Mesendoderm (in vitro differentiated cells): ENCODE data around the gene ACADL.
A peak's percentile ranks its signal among the peaks of the same experiment; 100 is the strongest.

ENCODE experiments used
- DNase-seq: peaks from one replicate; pipeline ENCODE4 v3.0.0; 2013
- H2AK5ac ChIP-seq: 2 replicates; pipeline ENCODE4 v1.6.1; 2013; ENCODE audit warnings: low read length, inconsistent platforms
- H2BK120ac ChIP-seq: 2 replicates; pipeline ENCODE4 v1.6.1; 2013; ENCODE audit warnings: low read depth, mild to moderate bottlenecking, low read length, moderate library complexity, mixed read lengths
- H2BK15ac ChIP-seq: replicated peaks from 2 replicates; pipeline ENCODE4 v1.6.1; 2013; ENCODE audit warnings: low read depth, mild to moderate bottlenecking, moderate library complexity
- H2BK5ac ChIP-seq: 2 replicates; pipeline ENCODE4 v1.6.1; 2013; ENCODE audit warnings: low read length, inconsistent platforms
- H3K18ac ChIP-seq: 2 replicates; pipeline ENCODE4 v1.6.1; 2013; ENCODE audit warnings: mild to moderate bottlenecking, low read length, mixed read lengths
- H3K23ac ChIP-seq: one replicate; pipeline ENCODE4 v1.6.1; 2013; ENCODE audit warnings: low read length
- H3K27ac ChIP-seq: 2 replicates; pipeline ENCODE4 v1.5.1; 2013; ENCODE audit warnings: low read depth, mild to moderate bottlenecking, inconsistent platforms, low read length, moderate library complexity
- H3K27me3 ChIP-seq: 2 replicates; pipeline ENCODE4 v1.6.1; 2013; ENCODE audit warnings: low read length, control low read depth, mild to moderate bottlenecking, inconsistent platforms; ENCODE audit not compliant: insufficient read depth, poor library complexity
- H3K36me3 ChIP-seq: 2 replicates; pipeline ENCODE4 v1.6.1; 2013; ENCODE audit warnings: low read length, inconsistent platforms; ENCODE audit not compliant: control insufficient read depth, insufficient read depth
- H3K4ac ChIP-seq: one replicate; pipeline ENCODE4 v1.6.1; 2013; ENCODE audit warnings: low read depth, mild to moderate bottlenecking, low read length, moderate library complexity
- H3K4me1 ChIP-seq: 2 replicates; pipeline ENCODE4 v1.6.1; 2013; ENCODE audit warnings: low read depth, low read length, inconsistent platforms; ENCODE audit not compliant: control insufficient read depth
- H3K4me2 ChIP-seq: 2 replicates; pipeline ENCODE4 v1.6.1; 2013; ENCODE audit warnings: low read length
- H3K4me3 ChIP-seq: 2 replicates; pipeline ENCODE4 v1.5.1; 2013; ENCODE audit warnings: mild to moderate bottlenecking, low read length
- H3K56ac ChIP-seq: one replicate; pipeline ENCODE4 v1.6.1; 2013; ENCODE audit warnings: low read length
- H3K79me1 ChIP-seq: 2 replicates; pipeline ENCODE4 v1.6.1; 2013; ENCODE audit warnings: low read length, inconsistent platforms
- H3K79me2 ChIP-seq: 2 replicates; pipeline ENCODE4 v1.6.1; 2013; ENCODE audit warnings: mild to moderate bottlenecking, low read length; ENCODE audit not compliant: control insufficient read depth, insufficient read depth
- H3K9ac ChIP-seq: 2 replicates; pipeline ENCODE4 v1.6.1; 2013; ENCODE audit warnings: low read length, inconsistent platforms
- H4K5ac ChIP-seq: one replicate; pipeline ENCODE4 v1.6.1; 2013; ENCODE audit warnings: low read length
- H4K8ac ChIP-seq: one replicate; pipeline ENCODE4 v1.6.1; 2013; ENCODE audit warnings: low read depth, mild to moderate bottlenecking, control low read depth, low read length, moderate library complexity
- whole genome bisulfite sequencing: extraction: QIAGEN DNeasy Blood & Tissue Kit; methylation state at CpG from one replicate; pipeline ENCODE4 v1.1.7; 2013; ENCODE audit warnings: low lambda C conversion rate, missing lambda C conversion rate; ENCODE audit not compliant: insufficient coverage; ENCODE audit errors: extremely low coverage; 5-methylcytosine and 5-hydroxymethylcytosine counted together

Gene ACADL

DNA sequence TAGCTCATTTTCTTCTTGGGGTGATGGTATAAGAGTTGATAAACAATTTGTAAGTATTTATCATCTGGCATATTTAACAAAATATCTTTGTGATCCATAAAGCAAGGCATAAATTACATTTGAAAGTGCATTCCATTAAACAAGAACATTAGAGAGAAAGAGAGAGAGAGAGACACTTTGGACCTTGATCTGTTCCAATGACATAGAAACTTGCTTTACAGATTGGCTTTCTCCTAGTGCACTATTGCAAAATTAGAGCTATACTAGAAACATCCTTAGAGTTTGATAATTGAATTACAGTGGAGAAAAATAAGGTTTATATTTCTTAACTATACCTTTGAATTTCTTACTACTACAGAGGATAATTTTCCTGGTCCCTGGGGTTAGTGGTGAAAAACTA is 5.7 kb upstream of the ACADL start:
- Histone ChIP-seq H3K27ac (no peak overlapping the region), H3K79me2 (no peaks in the 10 kb centered on the region), H2AK5ac (no peak overlapping the region), H2BK15ac (no peak overlapping the region), H3K56ac (no peak overlapping the region), H4K8ac (no peak overlapping the region), H3K9ac (no peak overlapping the region), H2BK120ac (no peak overlapping the region), H3K4me1 (peaks cover 5% of the 10 kb centered on the region), H2BK5ac (no peak overlapping the region), H3K27me3 (no peaks in the 10 kb centered on the region), H3K18ac (no peak overlapping the region), H3K4me3 (no peak overlapping the region), H3K4ac (no peak overlapping the region), H3K4me2 (no peak overlapping the region), H4K5ac (no peak overlapping the region), H3K79me1 (no peaks in the 10 kb centered on the region), H3K36me3 (no peaks in the 10 kb centered on the region), H3K23ac (no peak overlapping the region)
- DNase-seq, result no peak

GRCh38 chr2:210230518-210230917 is 5.3 kb upstream of the ACADL start:
- no peaks in the 10 kb centered on the region for H3K79me1 ChIP-seq
- no peak overlapping the region for H4K5ac ChIP-seq
- H3K36me3 ChIP-seq, result no peaks in the 10 kb centered on the region
- no peak overlapping the region for H2BK120ac ChIP-seq
- H3K9ac ChIP-seq, result no peak overlapping the region
- H3K79me2 ChIP-seq, result no peaks in the 10 kb centered on the region
- no peak overlapping the region for H3K18ac ChIP-seq
- H3K27ac ChIP-seq, result no peak overlapping the region
- H2BK5ac ChIP-seq, result no peak overlapping the region
- no peak overlapping the region for H3K4me2 ChIP-seq
- no peak overlapping the region for H3K56ac ChIP-seq
- H4K8ac ChIP-seq, result no peak overlapping the region
- no peak overlapping the region for H3K4ac ChIP-seq
- peak; percentile 27 for DNase-seq
- peaks cover 5% of the 10 kb centered on the region for H3K4me1 ChIP-seq
- no peak overlapping the region for H2AK5ac ChIP-seq
- no peak overlapping the region for H2BK15ac ChIP-seq
- H3K4me3 ChIP-seq, result no peak overlapping the region
- WGBS, result no CpG with 5 or more reads among the region's 2 CpGs
- H3K27me3 ChIP-seq, result no peaks in the 10 kb centered on the region
- H3K23ac ChIP-seq, result no peak overlapping the region

DNA sequence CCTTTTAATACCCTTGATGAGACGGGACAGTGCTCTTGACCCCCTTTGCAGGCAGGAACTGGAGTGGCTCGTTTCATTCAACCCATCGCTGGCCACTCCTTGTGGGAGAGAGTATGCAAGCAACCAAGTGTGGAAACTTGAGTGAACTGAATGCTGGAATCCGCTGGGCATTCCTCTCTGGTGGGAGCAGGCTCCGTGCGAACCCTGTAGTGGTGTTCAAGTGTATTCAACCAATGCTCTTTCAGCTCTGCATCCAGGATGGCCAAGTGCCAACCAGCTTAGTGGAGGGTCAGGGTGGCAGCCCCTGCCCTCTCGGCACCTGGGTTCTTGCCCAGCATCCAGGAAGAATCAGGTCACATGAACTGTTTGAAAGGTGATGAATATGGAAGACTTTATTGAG is 3.3 kb upstream of the ACADL start:
- H3K4me3 ChIP-seq, result no peak overlapping the region
- DNase-seq, result no peak
- H4K8ac ChIP-seq, result no peak overlapping the region
- WGBS, result no CpG with 5 or more reads among the region's 7 CpGs
- H2BK5ac ChIP-seq, result no peak overlapping the region
- no peak overlapping the region for H4K5ac ChIP-seq
- no peak overlapping the region for H3K4me2 ChIP-seq
- H2BK120ac ChIP-seq, result no peak overlapping the region
- no peak overlapping the region for H2BK15ac ChIP-seq
- H2AK5ac ChIP-seq, result no peak overlapping the region
- H3K36me3 ChIP-seq, result no peaks in the 10 kb centered on the region
- H3K23ac ChIP-seq, result no peak overlapping the region
- no peaks in the 10 kb centered on the region for H3K79me1 ChIP-seq
- H3K4me1 ChIP-seq, result peaks cover 5% of the 10 kb centered on the region
- no peak overlapping the region for H3K18ac ChIP-seq
- H3K4ac ChIP-seq, result no peak overlapping the region
- H3K79me2 ChIP-seq, result no peaks in the 10 kb centered on the region
- H3K27me3 ChIP-seq, result no peaks in the 10 kb centered on the region
- H3K9ac ChIP-seq, result no peak overlapping the region
- no peak overlapping the region for H3K27ac ChIP-seq
- no peak overlapping the region for H3K56ac ChIP-seq

DNA sequence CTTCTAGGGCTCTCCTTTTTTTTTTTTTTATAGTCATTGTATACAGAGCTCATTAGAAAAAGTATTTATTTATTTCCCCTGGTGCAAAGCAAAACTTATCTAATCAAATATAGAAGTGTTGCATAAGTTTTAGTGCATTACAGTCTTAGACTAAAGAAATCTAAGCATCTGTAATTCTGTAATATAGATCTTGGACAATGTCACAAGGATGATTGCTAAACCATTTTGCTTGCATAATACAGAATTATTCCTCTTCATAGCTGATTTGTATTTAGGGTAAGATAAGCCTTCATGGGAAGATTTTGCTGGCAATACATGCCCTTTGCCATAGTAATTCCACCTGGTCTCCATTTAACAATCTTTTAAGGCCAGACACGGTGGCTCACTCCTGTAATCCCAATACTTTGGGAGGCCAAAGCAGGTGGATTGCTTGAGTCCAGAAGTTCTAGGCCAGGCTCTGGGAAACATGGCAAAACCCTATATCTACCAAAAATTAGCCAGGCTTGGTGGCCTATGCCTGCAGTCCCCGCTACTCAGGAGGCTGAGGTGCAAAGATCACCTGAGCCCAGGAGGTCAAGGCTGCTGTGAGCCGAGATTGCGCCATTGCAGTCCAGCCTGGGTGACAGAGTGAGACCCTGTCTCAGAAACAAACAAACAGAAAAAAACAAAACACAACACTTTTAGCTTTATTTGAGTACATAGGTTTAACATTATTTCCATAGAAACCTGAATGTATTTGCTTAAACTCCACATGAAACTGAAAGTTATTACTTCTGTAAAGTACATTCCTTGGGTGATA is 2.2 kb upstream of the ACADL start:
- Histone ChIP-seq H4K5ac (no peak overlapping the region), H4K8ac (no peak overlapping the region), H3K23ac (no peak overlapping the region), H3K4me2 (no peak overlapping the region), H3K27ac (no peak overlapping the region), H2BK120ac (no peak overlapping the region), H3K4me3 (no peak overlapping the region), H3K79me2 (no peaks in the 10 kb centered on the region), H3K79me1 (no peaks in the 10 kb centered on the region), H3K18ac (no peak overlapping the region), H2BK15ac (no peak overlapping the region), H3K56ac (no peak overlapping the region), H3K4me1 (peaks cover 5% of the 10 kb centered on the region), H3K36me3 (no peaks in the 10 kb centered on the region), H2AK5ac (no peak overlapping the region), H3K9ac (no peak overlapping the region), H3K4ac (no peak overlapping the region), H3K27me3 (no peaks in the 10 kb centered on the region), H2BK5ac (no peak overlapping the region)
- no CpG with 5 or more reads among the region's 4 CpGs for WGBS
- DNase-seq, result no peak

DNA sequence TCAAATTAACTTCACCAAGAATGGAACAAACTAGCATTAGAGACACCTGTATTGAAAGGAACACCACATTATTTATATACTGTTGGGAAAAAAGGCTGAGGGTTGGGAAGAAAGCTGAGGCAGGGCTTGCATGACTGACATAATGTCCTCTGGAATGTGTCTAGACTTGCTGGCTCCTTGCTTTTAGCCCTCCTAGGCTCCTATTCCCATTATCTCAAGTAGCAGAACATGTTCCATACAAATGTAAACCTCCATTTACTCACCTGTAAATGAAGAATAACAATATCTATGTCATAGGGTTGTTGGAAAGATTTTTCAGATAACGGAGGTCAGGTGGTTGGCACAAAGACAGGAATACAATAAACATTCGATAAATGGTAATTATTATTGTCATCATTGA is 976 bp upstream of the ACADL start:
- Histone ChIP-seq H3K27ac (no peak overlapping the region), H3K18ac (no peak overlapping the region), H3K56ac (no peak overlapping the region), H3K9ac (no peak overlapping the region), H2BK5ac (no peak overlapping the region), H3K79me1 (no peaks in the 10 kb centered on the region), H3K27me3 (no peaks in the 10 kb centered on the region), H4K8ac (no peak overlapping the region), H3K4me2 (no peak overlapping the region), H2BK15ac (no peak overlapping the region), H4K5ac (no peak overlapping the region), H2AK5ac (no peak overlapping the region), H2BK120ac (no peak overlapping the region), H3K4ac (no peak overlapping the region), H3K4me1 (peaks cover 5% of the 10 kb centered on the region), H3K23ac (no peak overlapping the region), H3K79me2 (no peaks in the 10 kb centered on the region), H3K4me3 (no peak overlapping the region), H3K36me3 (no peaks in the 10 kb centered on the region)
- peak; percentile 48 for DNase-seq
- WGBS, result no CpG with 5 or more reads among the region's 2 CpGs

DNA sequence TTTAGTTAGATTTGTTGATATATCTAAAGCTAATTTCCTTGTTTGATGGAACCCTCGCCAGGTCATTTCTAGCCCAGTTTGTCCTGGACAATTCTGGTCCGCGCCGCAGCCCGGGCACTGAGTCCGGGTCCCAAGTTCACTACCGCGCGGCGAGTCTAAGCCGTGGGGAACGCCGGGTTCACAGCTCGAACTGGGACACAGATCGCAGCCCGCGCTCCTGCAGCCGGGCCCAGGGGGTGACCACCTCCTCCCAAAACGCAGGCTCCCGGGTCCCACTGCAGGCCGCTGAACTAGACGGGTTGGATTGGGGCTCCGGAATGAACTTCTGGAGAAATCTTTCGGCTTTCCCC is 681 bp downstream of the ACADL start:
- Histone ChIP-seq H3K27me3 (no peaks in the 10 kb centered on the region), H3K79me2 (no peaks in the 10 kb centered on the region), H2BK15ac (no peak overlapping the region), H3K79me1 (no peaks in the 10 kb centered on the region), H3K4me2 (peak overlapping the region; percentile 78), H3K4me1 (no peaks in the 10 kb centered on the region), H3K27ac (no peak overlapping the region), H3K9ac (peak overlapping the region; percentile 81), H2BK120ac (no peak overlapping the region), H3K23ac (peak overlapping the region; percentile 66), H3K18ac (peak overlapping the region; percentile 44), H3K56ac (peak overlapping the region; percentile 93), H2AK5ac (no peak overlapping the region), H3K4ac (peak overlapping the region; percentile 66), H4K8ac (no peak overlapping the region), H2BK5ac (no peak overlapping the region), H3K36me3 (no peaks in the 10 kb centered on the region), H4K5ac (no peak overlapping the region), H3K4me3 (peak overlapping the region; percentile 72)
- WGBS, result no CpG with 5 or more reads among the region's 24 CpGs
- DNase-seq, result no peak
